ENCODE results near the gene IL1RAP.
A peak's percentile ranks its signal among the peaks of the same experiment; 100 is the strongest.

The IL1RAP gene

GRCh38 chr3:190543671-190544070 is 29.8 kb downstream of the IL1RAP start:
- no peak for DNase-seq

- DNase-seq: no peak
These were observed 31.3 kb downstream of the IL1RAP start for GRCh38 chr3:190545191-190545590.

GRCh38 chr3:190546881-190547510 is 33.1 kb downstream of the IL1RAP start:
- DNase-seq: no peak

- no peak for DNase-seq
These were observed 34.3 kb downstream of the IL1RAP start for GRCh38 chr3:190548031-190548656.

- no peak for DNase-seq
These were observed 38.1 kb downstream of the IL1RAP start for GRCh38 chr3:190552021-190552420.

- peak; percentile 53 for DNase-seq
These were observed 39.3 kb downstream of the IL1RAP start for GRCh38 chr3:190552969-190553759.

GRCh38 chr3:190554197-190554596 is 40.3 kb downstream of the IL1RAP start:
- peak; percentile 61 for DNase-seq

GRCh38 chr3:190556351-190556750 is 42.5 kb downstream of the IL1RAP start:
- DNase-seq: no peak

GRCh38 chr3:190557296-190557695 is 43.4 kb downstream of the IL1RAP start:
- no peak for DNase-seq

- DNase-seq: no peak
These were observed 44.4 kb downstream of the IL1RAP start for GRCh38 chr3:190558316-190558715.

GRCh38 chr3:190558796-190559195 is 44.9 kb downstream of the IL1RAP start:
- peak; percentile 13 for DNase-seq

- no peak for DNase-seq
These were observed 46.4 kb downstream of the IL1RAP start for GRCh38 chr3:190560013-190560895.

- DNase-seq: no peak
These were observed 49.1 kb downstream of the IL1RAP start for GRCh38 chr3:190562866-190563510.

- no peak for DNase-seq
These were observed 50.3 kb downstream of the IL1RAP start for GRCh38 chr3:190564175-190564574.

GRCh38 chr3:190566043-190566933 is 52.4 kb downstream of the IL1RAP start:
- DNase-seq: no peak

- DNase-seq: no peak
These were observed 54.2 kb downstream of the IL1RAP start for GRCh38 chr3:190568036-190568435.

- no peak for DNase-seq
These were observed 60.6 kb downstream of the IL1RAP start for GRCh38 chr3:190574473-190574872.

- no peak for DNase-seq
These were observed 61.7 kb downstream of the IL1RAP start for GRCh38 chr3:190575437-190576185.

GRCh38 chr3:190577225-190577624 is 63.3 kb downstream of the IL1RAP start:
- DNase-seq: no peak

- DNase-seq: no peak
These were observed 65.7 kb downstream of the IL1RAP start for GRCh38 chr3:190579514-190580137.
